ENCODE data around the gene RPN2.

DNA sequence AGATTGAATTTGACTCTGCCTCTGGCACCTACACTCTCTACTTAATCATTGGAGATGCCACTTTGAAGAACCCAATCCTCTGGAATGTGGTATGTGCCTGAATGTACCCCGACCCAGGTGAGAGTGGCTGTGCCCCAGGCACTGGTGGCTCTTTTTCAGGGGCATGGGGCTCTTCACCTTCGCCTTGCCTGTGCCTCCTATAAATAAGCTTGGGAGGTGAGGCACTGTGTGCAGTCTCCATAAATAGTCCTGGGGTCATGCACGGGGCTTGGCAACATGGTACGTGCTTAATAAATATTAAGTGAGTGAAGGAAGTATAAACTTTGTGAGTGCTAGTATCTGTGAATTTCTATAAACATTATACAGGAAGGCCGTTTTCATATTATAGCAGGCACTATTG lies 49.5 kb downstream of the RPN2 start:
- TF ChIP-seq POLR2A (IDR thresholded peaks at IDR 0.05) = no peak
- TF ChIP-seq EP300 (IDR thresholded peaks at IDR 0.05) = no peak
- no peak for TF ChIP-seq CTCF (IDR thresholded peaks at IDR 0.05)

Data from upper lobe of left lung (tissue), 4 donors.